GM12878 (cell line): Measurements from ENCODE around the gene VIL1. TPM values are rescaled to one million over a fixed set of nuclear protein-coding genes. Genes with fewer than 3 reads are reported as not detected.

ENCODE experiments used
- ATF2 ChIP-seq: IDR thresholded peaks from 2 replicates; pipeline ENCODE4 v1.6.1; 2012; ENCODE audit warnings: low read length, inconsistent platforms
- CBFB ChIP-seq: IDR thresholded peaks from 2 replicates; pipeline ENCODE4 v1.6.1; 2016; ENCODE audit warnings: antibody characterized with exemption, low read depth
- CREB1 ChIP-seq: IDR thresholded peaks from 2 replicates; pipeline ENCODE4 v1.6.1; 2012; ENCODE audit warnings: low read depth, mild to moderate bottlenecking, inconsistent platforms
- EGR1 ChIP-seq, 2 experiments: IDR thresholded peaks; 1 replicate in 1 of 2; 2 replicates in 1 of 2; pipeline ENCODE4 v1.6.1; 2011 to 2012; ENCODE audit warnings: low read depth in 2 of 2, low read length in 2 of 2, borderline replicate concordance in 1 of 2, mild to moderate bottlenecking in 1 of 2, moderate library complexity in 1 of 2
- EP300 ChIP-seq, 2 experiments: fragments of 150-350 bp in 1 of 2; IDR thresholded peaks; 2 replicates each; pipeline ENCODE4 v1.6.1; 2011 to 2012; ENCODE audit warnings: low read depth in 2 of 2, low read length in 2 of 2, borderline replicate concordance in 1 of 2, improper control_type of control experiment in 1 of 2, inconsistent platforms in 1 of 2; ENCODE audit not compliant: control insufficient read depth in 1 of 2
- EZH2 ChIP-seq: IDR thresholded peaks from 2 replicates; pipeline ENCODE4 v1.6.1; 2012; ENCODE audit warnings: low read depth, mild to moderate bottlenecking, control low read depth, inconsistent platforms, low read length, borderline replicate concordance; ENCODE audit not compliant: control insufficient read depth
- MEF2A ChIP-seq: IDR thresholded peaks from 2 replicates; pipeline ENCODE4 v1.6.1; 2011; ENCODE audit warnings: low read depth, mild to moderate bottlenecking, low read length, moderate library complexity; ENCODE audit not compliant: insufficient read depth
- NKRF ChIP-seq: fragments of 450-650 bp; conservative IDR thresholded peaks from 2 replicates; pipeline ENCODE4 v1.6.1; 2017; ENCODE audit warnings: mild to moderate bottlenecking, moderate library complexity
- POLR2AphosphoS5 ChIP-seq: IDR thresholded peaks from 2 replicates; pipeline ENCODE4 v1.6.1; 2011; ENCODE audit warnings: mild to moderate bottlenecking, low read length, inconsistent platforms
- PRDM15 ChIP-seq: fragments of 450-650 bp; formaldehyde crosslinking; IDR thresholded peaks from 2 replicates; pipeline ENCODE4 v1.4.0; 2020; ENCODE audit warnings: mild to moderate bottlenecking, moderate library complexity
- RAD21 ChIP-seq: IDR thresholded peaks from 2 replicates; pipeline ENCODE4 v1.6.1; 2011; ENCODE audit warnings: mild to moderate bottlenecking, low read depth, low read length, moderate library complexity; ENCODE audit not compliant: insufficient read depth
- SMC3 ChIP-seq: IDR thresholded peaks from 2 replicates; pipeline ENCODE4 v1.6.1; 2011; ENCODE audit warnings: low read length, improper control_type of control experiment, borderline replicate concordance
- SP1 ChIP-seq: IDR thresholded peaks from one replicate; pipeline ENCODE4 v1.6.1; 2011; ENCODE audit warnings: low read depth, low read length
- TBL1XR1 ChIP-seq: IDR thresholded peaks from 2 replicates; pipeline ENCODE4 v1.6.1; 2012; ENCODE audit warnings: low read depth, low read length, improper control_type of control experiment
- TCF3 ChIP-seq: IDR thresholded peaks from 2 replicates; pipeline ENCODE4 v1.6.1; 2012; ENCODE audit warnings: low read depth, mild to moderate bottlenecking, low read length, borderline replicate concordance; ENCODE audit not compliant: insufficient read depth
- polyA plus RNA-seq, 11 experiments: library from polyadenylated mRNA; depleted of rRNA in 4 of 11; unstranded in 6 of 11; stranded (reverse) in 5 of 11; fragments of >200 nt; fragmentation: Nextera tagmentation in 4 of 11; fragmentation: Illumina TruSeq in 1 of 11; extraction: Ambion mirVana in 4 of 11; extraction: Trizol in 1 of 11; gene quantifications; 1 replicate in 1 of 11; 2 replicates in 10 of 11; pipeline versions ENCODE4 v1.2.1 to v1.2.3, GENCODE V29; 2011 to 2016; ENCODE audit warnings: inconsistent platforms in 2 of 11, missing spikeins in 2 of 11, low read depth in 1 of 11
- total RNA-seq, 4 experiments: library from RNA; depleted of rRNA in 3 of 4; stranded (reverse); fragments of >200 nt in 3 of 4; fragmentation: Illumina TruSeq in 1 of 4; extraction: Trizol in 1 of 4; gene quantifications; 2 replicates each; pipeline versions ENCODE4 v1.2.1 to v1.2.3, GENCODE V29; 2013 to 2021
- TF ChIP-seq, protein P1 (sequence below): IDR thresholded peaks from 2 replicates; pipeline ENCODE4 v1.6.1; 2011; ENCODE audit warnings: borderline replicate concordance, low read depth, mild to moderate bottlenecking, moderate library complexity, low read length; ENCODE audit not compliant: insufficient read depth, poor library complexity, severe bottlenecking
- TF ChIP-seq, protein P2 (sequence below): fragments of 450-650 bp; IDR thresholded peaks from 2 replicates; pipeline ENCODE4 v1.6.1; 2017; ENCODE audit warnings: low read depth, mild to moderate bottlenecking, moderate library complexity

The VIL1 gene
- total and polyA plus RNA-seq, 10 of the 15 experiments (the other 5 are each of a cell fraction or from before 2014, with no cell fraction given) = 0.03 to 1.9 (median 0.33) TPM

DNA sequence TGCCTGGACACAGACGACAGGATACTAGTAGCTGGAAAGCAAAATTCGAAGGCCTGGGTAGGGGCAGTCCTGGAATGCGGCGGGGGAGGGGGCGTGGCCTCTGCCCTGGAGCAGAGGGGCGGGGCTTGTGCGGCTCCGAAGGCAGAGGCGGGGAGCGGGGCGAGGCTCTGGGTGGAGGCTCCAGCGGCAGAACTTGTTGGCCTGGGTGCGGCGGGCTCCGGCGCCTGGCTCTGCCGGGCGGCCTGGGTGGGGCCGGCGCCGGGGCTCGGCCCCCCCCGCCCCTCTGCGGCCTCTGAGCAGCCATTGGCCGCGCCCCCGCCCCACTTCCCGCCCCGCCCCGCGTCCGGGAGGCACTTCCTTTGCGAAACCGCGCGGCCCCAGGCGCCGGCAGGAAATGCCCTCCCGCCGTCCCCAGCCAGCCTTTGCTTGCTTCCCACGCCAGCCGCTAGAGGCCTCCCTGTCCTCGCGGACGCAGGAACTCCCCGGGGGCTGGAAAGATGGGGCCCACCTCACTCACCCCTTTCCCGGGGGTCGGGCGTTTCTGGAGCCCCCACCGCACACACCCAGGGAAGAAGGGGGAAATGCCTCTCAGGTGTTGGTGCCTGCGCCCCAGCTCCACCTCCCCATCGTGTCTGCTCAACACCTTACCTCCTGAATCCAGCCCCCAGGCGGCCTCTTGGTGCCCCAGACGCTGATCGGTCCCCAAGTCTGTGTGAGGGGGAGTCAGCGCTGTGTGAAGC is 12.5 kb upstream of the VIL1 start (continued):
- TF ChIP-seq PRDM15 (CRISPR knock-in tag) (no peak), CBFB (no peak), TCF3 (0 out of 2 replicates have a peak, but pooled peaks have one; percentile 28), EP300 (IDR thresholded peaks at IDR 0.05; ENCODE audit: borderline replicate concordance in 1 of 2, control insufficient read depth in 1 of 2, low read depth in 2 of 2, low read length in 2 of 2) (no peak), POLR2AphosphoS5 (peak; percentile 10; the same call in 1 of the 2 replicates), CREB1 (peak; percentile 54), EZH2 (no peak), SP1 (no peak), TBL1XR1 (peak; percentile 4; the same call in 1 of the 2 replicates), EGR1 (IDR thresholded peaks at IDR 0.05; ENCODE audit: borderline replicate concordance in 1 of 2, low read depth in 2 of 2, low read length in 2 of 2) (peak in 1 of 2 experiments; percentile 89; a peak in 2 of 3 replicates), ATF2 (no peak), MEF2A (no peak), NKRF (no peak; the same call in 1 of the 2 replicates), SMC3 (peak; percentile 45), RAD21 (peak; percentile 87)
- TF ChIP-seq, protein P1, sequence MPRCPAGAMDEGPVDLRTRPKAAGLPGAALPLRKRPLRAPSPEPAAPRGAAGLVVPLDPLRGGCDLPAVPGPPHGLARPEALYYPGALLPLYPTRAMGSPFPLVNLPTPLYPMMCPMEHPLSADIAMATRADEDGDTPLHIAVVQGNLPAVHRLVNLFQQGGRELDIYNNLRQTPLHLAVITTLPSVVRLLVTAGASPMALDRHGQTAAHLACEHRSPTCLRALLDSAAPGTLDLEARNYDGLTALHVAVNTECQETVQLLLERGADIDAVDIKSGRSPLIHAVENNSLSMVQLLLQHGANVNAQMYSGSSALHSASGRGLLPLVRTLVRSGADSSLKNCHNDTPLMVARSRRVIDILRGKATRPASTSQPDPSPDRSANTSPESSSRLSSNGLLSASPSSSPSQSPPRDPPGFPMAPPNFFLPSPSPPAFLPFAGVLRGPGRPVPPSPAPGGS = peak; percentile 88
- TF ChIP-seq, protein P2, sequence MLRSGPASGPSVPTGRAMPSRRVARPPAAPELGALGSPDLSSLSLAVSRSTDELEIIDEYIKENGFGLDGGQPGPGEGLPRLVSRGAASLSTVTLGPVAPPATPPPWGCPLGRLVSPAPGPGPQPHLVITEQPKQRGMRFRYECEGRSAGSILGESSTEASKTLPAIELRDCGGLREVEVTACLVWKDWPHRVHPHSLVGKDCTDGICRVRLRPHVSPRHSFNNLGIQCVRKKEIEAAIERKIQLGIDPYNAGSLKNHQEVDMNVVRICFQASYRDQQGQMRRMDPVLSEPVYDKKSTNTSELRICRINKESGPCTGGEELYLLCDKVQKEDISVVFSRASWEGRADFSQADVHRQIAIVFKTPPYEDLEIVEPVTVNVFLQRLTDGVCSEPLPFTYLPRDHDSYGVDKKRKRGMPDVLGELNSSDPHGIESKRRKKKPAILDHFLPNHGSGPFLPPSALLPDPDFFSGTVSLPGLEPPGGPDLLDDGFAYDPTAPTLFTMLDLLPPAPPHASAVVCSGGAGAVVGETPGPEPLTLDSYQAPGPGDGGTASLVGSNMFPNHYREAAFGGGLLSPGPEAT = peak; percentile 50; the same call in 1 of the 2 replicates
